ENCODE measurements around the gene MOB3A. TPM values are rescaled to one million over a fixed set of nuclear protein-coding genes. Genes with fewer than 3 reads are reported as not detected.

The MOB3A gene
- total and polyA plus RNA-seq, 2 of the 13 experiments (the other 11 are each of a cell fraction or from before 2014, with no cell fraction given) = 3.5 to 17.8 TPM

DNA sequence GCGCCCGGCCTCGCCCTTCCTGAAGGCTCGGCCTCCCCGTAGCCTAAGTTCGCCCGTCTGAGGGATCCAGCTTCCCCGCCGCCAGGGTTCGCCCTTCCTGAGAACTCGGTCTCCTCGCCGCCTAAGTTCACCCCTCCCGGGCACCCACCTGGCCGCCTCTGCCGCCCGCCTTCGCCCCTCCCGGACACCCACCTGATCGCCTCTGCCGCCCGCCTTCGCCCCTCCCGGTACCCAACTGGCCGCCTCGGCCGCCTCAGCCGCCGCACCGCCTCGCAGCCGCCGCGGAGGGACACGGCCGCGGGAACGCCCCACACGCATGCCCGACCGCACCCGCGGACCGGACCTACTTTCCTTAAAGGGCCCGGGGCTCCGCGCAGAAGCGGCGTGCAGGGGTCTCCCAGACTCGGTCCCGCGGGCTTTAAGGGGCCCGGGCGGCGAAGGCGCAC lies at the start of gene MOB3A (continued):
- TF ChIP-seq HNF1A (IDR thresholded peaks at IDR 0.05; ENCODE audit: low read depth) (no peak), HNF1A (CRISPR knock-in tag; IDR thresholded peaks at IDR 0.05; ENCODE audit: borderline replicate concordance) (peak; percentile 69; the same call in 1 of the 2 replicates), KDM4B (CRISPR knock-in tag; IDR thresholded peaks at IDR 0.05) (no peak), BATF2 (CRISPR knock-in tag; IDR thresholded peaks at IDR 0.05) (no peak), PCBP1 (IDR thresholded peaks at IDR 0.05; ENCODE audit: borderline replicate concordance, low read depth, low read length) (no peak), ZNF513 (CRISPR knock-in tag; conservative IDR thresholded peaks at IDR 0.05) (0 out of 2 replicates have a peak, but pooled peaks have one; percentile 12), EP300 (IDR thresholded peaks at IDR 0.05; ENCODE audit: low read depth in 2 of 2, low read length in 2 of 2) (no peak), EP300 (CRISPR knock-in tag; IDR thresholded peaks at IDR 0.05; ENCODE audit: borderline replicate concordance) (peak; percentile 11; the same call in 1 of the 2 replicates), NR2F1 (CRISPR knock-in tag; IDR thresholded peaks at IDR 0.05) (0 out of 4 replicates have a peak, but pooled peaks of 1 of the 2 experiments have one; percentile 51), ZNF234 (CRISPR knock-in tag; conservative IDR thresholded peaks at IDR 0.05) (0 out of 2 replicates have a peak, but pooled peaks have one; percentile 2), AGO2 (optimal IDR thresholded peaks at IDR 0.05; ENCODE audit: low read depth, low read length) (peak; percentile 28), POLR2G (IDR thresholded peaks at IDR 0.05; ENCODE audit: low read depth, low read length) (peak; percentile 81), ZUFSP (CRISPR knock-in tag; IDR thresholded peaks at IDR 0.05; ENCODE audit: borderline replicate concordance) (no peak), ZNF468 (CRISPR knock-in tag; IDR thresholded peaks at IDR 0.05) (no peak), ZNF557 (CRISPR knock-in tag; IDR thresholded peaks at IDR 0.05) (no peak), ETV6 (CRISPR knock-in tag; conservative IDR thresholded peaks at IDR 0.05) (peak; percentile 75; the same call in 1 of the 2 replicates), ZNF225 (CRISPR knock-in tag; IDR thresholded peaks at IDR 0.05) (peak; percentile 56; the same call in 1 of the 2 replicates), ESRRA (CRISPR knock-in tag; IDR thresholded peaks at IDR 0.05; ENCODE audit: low read depth) (peak; percentile 75; the same call in 1 of the 2 replicates), MYNN (CRISPR knock-in tag; IDR thresholded peaks at IDR 0.05; ENCODE audit: low read depth) (no peak), ZNF232 (CRISPR knock-in tag; IDR thresholded peaks at IDR 0.05; ENCODE audit: borderline replicate concordance) (no peak; the same call in 1 of the 2 replicates)
- TF ChIP-seq, protein P1, sequence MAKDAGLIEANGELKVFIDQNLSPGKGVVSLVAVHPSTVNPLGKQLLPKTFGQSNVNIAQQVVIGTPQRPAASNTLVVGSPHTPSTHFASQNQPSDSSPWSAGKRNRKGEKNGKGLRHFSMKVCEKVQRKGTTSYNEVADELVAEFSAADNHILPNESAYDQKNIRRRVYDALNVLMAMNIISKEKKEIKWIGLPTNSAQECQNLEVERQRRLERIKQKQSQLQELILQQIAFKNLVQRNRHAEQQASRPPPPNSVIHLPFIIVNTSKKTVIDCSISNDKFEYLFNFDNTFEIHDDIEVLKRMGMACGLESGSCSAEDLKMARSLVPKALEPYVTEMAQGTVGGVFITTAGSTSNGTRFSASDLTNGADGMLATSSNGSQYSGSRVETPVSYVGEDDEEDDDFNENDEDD (CRISPR knock-in tag; IDR thresholded peaks at IDR 0.05; ENCODE audit: borderline replicate concordance) = peak; percentile 83; the same call in 1 of the 2 replicates

Measured in HepG2 (cell line).